AG10803 (cell line): ENCODE data around the gene SPINT2.
A peak's percentile ranks its signal among the peaks of the same experiment; 100 is the strongest.

Experiments
- DNase-seq: peaks from one replicate; pipeline ENCODE4 v3.0.0; 2010; ENCODE audit warnings: low read depth
- H3K4me3 ChIP-seq: 2 replicates; pipeline ENCODE4 v1.5.1; 2011; ENCODE audit warnings: mild to moderate bottlenecking, low read length, control low read depth
- TF ChIP-seq, protein P1 (sequence below): conservative IDR thresholded peaks from 2 replicates; pipeline ENCODE4 v1.5.1; 2011; ENCODE audit warnings: mild to moderate bottlenecking, low read length, control low read depth, inconsistent platforms

SPINT2 gene

DNA sequence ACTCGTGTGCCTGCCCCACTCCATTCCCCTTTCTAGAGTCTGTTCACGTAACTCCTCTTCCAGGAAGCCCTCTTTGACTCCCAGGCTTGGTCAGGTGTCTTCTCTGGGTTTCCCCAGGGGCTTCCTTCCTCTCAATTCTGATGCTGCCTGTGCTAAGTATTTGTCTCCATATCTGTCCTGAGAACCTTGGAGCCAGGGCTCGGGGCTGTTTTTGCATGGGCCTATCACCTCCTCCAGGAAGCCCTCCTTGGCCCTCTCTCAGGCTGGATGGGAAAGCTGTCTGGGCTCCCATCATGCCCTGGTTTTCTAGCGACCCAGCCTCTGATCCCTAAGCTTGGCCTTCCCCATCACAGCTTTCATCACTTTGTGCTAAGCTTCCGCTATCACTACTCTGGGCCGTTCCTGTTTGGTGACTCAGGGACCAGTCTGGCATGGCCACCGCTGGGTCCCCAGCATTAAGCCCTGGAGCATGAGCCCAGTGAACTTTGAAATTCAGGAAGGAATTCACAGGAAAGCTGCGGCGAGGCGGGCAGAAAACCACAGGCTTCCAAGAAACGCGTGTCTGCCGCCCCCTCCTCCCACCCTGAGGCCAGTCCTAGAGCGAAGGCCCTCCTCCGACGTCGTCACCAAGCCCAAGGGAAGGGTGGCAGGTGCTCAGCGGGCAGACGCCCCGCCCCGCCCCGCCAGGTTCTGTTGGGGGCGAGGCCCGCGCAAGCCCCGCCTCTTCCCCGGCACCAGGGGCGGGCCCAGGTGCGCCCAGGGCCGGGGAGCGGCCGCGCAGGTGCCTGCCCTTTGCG is 486 bp upstream of the SPINT2 start:
- peak overlapping the region; percentile 47 for H3K4me3 ChIP-seq
- TF ChIP-seq, protein P1, sequence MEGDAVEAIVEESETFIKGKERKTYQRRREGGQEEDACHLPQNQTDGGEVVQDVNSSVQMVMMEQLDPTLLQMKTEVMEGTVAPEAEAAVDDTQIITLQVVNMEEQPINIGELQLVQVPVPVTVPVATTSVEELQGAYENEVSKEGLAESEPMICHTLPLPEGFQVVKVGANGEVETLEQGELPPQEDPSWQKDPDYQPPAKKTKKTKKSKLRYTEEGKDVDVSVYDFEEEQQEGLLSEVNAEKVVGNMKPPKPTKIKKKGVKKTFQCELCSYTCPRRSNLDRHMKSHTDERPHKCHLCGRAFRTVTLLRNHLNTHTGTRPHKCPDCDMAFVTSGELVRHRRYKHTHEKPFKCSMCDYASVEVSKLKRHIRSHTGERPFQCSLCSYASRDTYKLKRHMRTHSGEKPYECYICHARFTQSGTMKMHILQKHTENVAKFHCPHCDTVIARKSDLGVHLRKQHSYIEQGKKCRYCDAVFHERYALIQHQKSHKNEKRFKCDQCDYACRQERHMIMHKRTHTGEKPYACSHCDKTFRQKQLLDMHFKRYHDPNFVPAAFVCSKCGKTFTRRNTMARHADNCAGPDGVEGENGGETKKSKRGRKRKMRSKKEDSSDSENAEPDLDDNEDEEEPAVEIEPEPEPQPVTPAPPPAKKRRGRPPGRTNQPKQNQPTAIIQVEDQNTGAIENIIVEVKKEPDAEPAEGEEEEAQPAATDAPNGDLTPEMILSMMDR: no peak
- DNase-seq: peak; percentile 81

DNA sequence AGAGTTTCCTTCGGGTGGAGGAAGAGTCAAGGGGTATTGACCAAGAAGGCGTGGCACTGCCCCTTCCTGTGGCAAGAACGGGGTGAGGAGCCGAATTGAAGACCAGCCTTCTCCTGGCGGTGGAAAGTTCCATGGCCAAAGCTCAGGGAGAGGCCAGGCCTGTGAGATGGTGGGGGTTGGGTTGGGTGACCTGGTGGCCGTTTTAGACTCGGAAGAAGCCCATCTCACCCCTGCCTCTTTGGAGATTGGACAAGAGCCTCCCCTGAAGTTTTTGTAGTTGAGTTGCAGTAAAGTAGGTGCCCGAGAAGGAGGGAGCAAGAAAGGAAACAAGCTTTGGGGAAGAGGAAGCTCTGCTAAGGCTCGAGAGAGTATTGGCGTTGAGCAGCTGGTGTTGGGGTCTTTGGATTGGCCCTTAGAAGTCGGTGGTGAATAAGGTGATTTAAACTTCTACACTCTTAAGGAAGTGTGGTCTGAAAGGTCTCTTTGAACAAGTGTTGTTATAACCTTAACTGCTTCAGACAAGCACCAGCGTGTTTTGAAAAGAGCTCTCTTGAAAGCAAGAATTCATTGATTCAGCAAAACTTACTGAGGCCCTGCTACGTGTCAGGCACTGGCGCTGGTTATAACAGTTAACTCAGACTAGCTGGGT is 964 bp downstream of the SPINT2 start:
- TF ChIP-seq, protein P1: no peak
- no peak overlapping the region for H3K4me3 ChIP-seq
- no peak for DNase-seq

DNA sequence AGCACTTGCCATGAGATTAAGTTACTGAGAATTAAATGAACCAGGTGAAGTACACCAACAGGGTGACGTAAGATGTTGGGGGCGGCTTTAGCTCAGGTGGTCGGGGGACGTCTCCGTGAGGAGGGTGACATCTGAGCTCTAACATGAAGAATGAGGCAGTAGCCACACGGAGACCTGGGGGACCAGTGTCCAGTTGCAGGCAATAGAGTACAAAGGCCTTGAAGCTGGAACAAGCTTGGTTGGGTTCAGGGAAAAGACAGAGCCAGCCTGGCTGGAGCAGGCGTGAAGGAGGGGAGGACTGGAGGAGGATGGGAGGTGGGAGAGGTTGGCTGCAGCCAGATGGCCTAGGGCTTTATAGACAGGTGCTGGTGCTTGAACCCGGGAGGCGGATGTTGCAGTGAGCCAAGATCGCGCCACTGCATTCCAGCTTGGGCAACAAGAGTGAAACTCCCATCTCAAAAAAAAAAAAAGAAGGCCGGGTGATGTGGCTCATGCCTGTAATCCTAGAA is 1.6 kb downstream of the SPINT2 start:
- no peak overlapping the region for H3K4me3 ChIP-seq
- no peak for DNase-seq

DNA sequence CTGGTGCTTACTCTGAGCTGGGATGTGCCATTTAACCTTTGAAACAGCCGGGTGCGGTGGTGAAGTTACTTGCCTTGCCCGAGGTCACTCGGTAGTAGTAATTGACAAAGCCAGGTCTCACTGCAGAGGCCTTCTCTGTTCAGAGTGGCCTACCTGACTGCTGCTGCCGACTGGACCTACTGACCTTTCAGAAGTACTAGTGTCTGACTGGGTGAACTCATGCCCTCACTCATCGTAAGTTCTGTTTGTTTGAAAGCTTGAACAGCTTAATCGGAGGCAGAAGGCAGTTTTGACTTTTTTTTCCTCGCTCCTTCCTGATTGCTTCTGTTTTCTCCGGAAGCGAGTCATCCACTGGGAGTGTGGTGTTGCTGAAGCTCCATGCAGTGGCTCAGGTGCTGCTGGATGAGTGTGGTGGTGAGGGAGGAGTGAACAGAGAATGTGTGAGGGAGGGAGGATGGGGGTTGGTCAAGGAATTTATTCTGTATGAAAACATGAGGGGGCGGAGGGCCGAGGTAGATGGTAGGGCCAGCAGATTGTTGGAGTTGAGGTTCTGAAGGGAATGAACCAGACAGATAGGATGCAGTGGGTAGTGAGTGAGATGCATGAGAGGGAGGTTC is 2.7 kb downstream of the SPINT2 start:
- TF ChIP-seq, protein P1: no peak
- no peak for DNase-seq
- no peak overlapping the region for H3K4me3 ChIP-seq

More for the DNA sequence above, 1.6 kb downstream of the SPINT2 start:
- TF ChIP-seq, protein P1: no peak

DNA sequence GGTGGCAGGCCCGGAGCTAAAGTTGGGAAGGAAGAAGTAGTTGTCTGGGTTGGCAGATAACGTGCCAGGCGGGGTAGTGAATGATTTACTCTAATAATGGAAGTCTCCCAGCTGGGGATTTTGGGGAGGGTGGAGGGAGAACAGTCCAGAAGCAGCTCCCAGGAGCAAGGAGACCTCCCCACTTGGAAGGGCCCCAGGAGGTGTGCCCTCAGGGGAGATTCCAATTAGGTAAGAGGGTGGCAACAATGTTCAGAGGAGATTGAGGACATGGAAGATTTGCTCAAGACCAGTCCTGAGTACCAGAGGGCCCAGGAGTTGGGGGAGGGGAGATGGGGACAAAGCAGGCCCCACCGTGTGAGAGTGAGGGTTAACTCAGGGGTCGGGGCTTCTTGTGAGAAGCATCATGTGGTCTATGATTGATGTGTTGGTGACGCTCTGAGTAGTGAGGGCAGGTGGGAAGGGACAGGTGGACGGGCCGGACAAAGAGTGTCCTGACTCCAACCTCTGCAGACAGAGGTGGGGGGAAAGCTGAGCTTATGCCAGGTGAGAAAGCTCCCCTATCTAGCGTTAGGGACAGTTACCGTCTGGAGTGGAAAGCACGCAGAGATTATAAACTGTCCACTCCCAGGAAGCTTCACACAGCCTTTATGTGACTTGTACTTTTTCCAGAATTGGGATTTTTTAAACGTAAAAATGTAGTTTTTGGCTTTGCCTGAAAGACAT is 3.5 kb downstream of the SPINT2 start:
- no peak overlapping the region for H3K4me3 ChIP-seq
- DNase-seq: no peak

DNA sequence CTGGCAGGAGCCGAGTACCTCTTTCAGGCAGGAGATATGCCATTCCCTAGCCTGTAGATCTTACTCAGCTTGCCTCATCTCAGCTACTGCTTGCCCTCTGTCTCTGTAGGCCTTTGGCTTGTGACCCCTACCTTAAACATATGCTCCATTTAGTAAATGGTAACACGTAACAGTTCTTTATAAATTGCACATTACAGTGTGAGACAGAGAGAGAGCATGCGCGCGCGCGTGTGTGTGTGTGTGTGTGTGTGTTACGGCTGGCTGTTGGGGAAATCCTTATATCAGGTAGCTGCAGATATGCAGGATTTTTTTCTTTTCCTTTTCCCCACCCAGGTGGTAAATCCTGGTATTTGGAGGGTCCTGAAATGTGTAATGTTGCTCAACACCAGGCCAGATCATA is 4.2 kb downstream of the SPINT2 start:
- no peak overlapping the region for H3K4me3 ChIP-seq
- TF ChIP-seq, protein P1: no peak
- no peak for DNase-seq

More for the DNA sequence above, 3.5 kb downstream of the SPINT2 start:
- TF ChIP-seq, protein P1: no peak
